HG03060 (cell line): ENCODE measurements around the gene HACD3.
"Not testable (repeated sequence)": the region's sequence is repeated elsewhere in the genome, so short reads cannot be mapped to it uniquely, and the experiment has no call there.

Experiments used
- ATAC-seq: cut with Tn5 transposase; IDR thresholded peaks from one replicate; pipeline ENCODE4 v1.9.1; 2021; ENCODE audit warnings: low read depth, moderate number of reproducible peaks; ENCODE audit not compliant: unreplicated experiment

HACD3 gene

DNA sequence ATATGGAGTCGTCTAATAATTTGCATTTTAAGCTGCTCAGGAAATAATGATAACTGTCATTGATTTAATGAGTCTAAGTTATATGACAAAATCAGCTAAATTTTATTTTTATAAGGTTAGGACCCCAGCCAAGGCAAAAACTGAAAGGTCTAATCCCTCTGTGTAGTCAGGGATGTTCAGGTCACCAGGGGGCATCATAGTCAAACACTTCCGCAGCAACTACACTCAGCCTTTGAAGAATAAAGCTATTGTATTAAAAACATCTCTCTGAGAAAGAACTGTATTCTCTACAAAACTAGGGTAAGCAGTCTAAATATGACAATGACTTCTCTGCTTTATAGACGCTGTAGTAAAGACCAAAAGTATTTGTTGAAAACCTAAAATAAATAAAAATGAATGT lies 65.7 kb downstream of the HACD3 start:
- ATAC-seq = no peak

DNA sequence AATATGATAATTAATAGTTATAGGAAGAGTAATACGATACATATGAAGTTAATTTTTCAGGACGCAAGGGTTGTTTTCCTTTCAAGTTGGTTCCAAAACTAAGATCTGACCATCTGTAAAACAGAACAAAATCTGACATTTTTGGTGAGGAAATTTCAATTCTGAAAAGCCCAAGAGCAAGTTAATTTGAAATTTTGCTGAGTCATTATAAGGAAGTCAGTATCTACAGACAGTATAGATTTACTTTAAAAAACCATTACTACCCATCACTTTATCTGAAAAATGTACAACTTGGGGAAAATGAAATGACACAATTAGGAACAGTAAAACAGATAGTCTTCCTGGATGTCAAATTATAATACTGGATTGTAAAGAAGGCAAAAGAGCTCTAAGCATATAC lies 68.2 kb downstream of the HACD3 start:
- ATAC-seq = no peak

GRCh38 chr15:65599677-65600076 lies 69.4 kb downstream of the HACD3 start:
- no peak for ATAC-seq

DNA sequence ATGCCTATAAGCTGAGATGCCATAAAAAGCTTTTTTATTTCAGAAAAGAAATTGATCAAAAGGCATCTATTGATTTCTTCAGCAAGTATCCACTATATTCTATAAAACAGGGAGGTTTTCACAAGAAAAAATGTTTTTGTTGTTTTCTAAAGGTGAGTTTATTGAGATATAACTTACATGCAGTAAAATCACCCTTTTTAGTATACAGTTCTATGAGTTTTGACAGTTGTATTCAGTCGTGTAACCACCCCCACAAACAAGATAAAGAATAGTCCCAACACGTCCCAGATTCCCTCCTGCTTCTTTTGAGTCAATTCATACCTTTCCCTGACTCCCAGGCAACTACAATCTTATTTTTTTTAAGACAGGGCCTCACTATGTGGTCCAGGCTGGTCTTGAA lies 72.9 kb downstream of the HACD3 start:
- no peak for ATAC-seq

DNA sequence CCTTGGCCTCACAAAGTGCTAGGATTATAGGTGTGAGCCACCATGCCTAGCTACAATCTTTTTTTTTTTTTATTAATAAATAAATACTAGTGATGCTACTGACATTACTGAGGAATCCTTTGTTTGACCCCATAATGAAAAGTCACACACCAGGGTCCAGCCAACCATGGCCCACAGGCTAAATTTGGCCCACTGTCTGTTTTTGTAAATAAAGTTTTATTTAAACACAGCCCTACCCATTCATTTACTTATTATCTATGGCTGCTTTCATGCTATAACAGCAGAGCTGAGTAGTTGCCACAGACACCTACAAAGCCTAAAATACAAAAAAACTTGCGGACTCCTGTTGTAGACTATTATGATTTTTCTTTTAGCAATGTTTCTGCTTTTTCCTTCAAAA lies 73.3 kb downstream of the HACD3 start:
- no peak for ATAC-seq

DNA sequence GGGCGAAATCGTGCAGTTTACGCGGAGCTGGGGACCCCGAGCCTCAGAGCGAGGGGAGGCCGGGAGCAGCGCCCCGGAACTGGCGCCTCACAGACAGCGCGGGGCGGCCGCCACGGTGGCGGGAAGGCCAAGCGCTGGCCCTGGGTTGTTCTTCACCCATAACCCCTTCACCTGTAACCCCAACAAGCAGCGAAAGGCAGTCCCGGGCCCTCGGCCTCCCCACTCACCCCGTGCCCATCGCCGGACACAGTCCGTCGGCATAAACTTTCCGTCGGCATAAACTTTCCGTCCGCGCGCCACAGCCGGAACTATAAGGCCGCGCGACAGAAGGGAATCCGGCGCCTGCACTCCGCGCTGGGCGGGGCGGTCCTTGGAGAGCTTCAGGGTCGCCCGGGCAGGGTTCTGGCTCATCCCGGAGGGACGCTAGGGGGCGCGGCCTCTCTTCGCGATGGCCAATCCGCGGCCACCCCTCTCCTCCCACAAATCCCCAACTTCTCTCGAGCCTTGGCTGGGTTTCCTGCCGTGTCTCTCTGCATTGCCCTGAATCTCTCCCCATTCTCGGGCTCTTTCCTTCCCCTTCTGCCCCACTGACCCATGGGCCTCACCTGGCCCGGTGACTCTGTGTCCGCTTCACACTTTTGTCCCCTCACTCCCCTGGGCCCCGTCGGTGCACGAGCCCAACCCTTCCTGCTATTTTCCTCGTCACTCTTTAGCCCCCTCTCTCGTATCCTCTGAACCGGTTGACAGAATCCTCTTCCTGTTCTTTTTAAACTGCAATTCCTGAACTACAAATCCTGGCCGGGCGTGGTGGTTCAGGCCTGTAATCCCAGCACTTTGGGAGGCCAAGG lies 80.8 kb downstream of the HACD3 start, which contains the start of gene INTS14:
INTS14 (minus strand) TSS at position 261 of the 848 bp plus-strand sequence. CDS start 3,751 bp downstream, outside the sequence.
- peak; percentile 75 for ATAC-seq

DNA sequence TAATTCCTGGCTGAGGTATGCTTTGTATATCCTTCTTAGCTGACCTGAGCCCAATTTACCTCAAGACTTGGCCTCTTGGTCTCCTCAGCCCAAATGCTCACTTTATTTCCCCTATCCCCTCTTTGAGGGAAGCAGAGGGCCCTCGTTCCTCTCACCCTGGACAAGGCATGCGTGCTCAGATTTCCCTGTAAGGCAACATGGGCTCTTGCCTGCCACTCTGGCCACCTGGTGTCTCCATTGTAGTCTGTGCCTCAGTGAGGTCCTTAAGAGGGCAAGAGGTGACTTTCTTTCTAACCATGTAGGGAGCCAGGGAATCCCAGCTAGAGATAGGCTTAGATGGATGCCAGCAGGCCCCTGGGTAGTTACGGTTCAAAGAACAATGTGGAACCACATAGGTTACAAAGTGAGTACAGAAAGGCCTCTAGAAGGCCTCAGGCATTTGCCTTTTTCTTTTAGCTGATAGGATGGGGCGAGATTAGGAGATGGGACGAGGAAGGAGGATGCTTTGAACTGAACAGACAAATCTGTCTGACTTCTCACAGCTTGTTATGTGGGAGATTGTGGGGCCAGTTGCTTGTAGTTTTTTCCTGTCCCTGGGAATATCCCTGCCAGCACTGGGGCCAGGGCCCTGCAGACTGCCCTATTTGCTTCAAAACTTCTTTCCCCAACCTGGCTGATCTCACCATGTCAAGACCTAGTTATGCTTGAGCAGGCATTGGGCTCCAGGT lies 81.8 kb downstream of the HACD3 start:
- ATAC-seq = no peak

DNA sequence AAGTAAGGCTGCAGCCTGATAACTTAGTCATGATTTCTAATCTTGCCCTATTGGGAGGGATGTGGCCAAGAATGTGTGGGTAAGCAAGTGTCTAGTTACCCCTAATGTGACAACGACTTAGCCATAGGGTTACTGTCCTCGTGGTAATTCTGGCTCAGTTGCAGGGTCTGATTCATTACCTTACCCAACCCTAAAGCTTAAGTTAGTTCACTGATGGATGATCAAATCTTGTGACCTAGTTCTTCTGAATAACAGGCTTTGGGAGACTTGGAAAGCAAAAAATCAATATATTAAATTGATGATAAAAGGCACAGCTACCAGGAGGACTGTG lies 82.3 kb downstream of the HACD3 start:
- no peak for ATAC-seq

- no peak for ATAC-seq
Measured at GRCh38 chr15:65612949-65613744, 82.9 kb downstream of the HACD3 start.

DNA sequence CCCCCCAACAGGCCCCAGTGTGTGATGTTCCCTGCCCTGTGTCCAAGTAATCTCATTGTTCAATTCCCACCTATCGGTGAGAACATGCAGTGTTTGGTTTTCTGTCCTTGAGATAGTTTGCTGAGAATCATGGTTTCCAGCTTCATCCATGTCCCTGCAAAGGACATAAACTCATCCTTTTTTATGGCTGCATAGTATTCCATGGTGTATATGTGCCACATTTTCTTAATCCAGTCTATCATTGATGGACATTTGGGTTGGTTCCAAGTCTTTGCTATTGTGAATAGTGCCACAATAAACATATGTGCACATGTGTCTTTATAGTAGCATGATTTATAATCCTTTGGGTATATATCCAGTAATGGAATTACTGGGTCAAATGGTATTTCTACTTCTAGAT lies 85.6 kb downstream of the HACD3 start:
- not testable (repeated sequence) for ATAC-seq

DNA sequence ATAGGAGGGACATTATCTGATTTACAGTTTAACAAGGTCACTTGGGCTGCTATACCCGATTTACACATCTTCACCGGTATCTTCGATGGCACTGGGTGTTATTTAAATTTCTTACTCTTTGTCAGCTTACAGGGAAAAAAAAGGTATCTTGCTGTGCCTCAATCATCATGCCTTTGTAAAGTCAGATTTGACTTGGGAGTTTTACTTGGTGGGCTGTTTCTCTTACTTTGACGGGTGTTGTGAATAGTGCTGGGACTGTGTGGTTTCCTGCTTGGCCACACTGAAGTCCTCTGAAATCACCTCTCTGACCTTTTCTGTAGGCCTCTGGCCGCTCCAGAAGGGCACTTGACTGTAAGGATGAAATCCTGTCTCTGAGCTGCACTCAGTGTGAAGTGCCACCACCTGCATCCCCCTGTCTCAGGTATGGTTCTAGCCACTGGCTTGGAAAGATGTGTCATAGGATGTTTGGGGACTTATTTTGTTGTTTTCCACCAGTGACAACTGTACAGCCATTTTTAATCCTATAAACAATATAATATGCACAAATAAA lies 88.4 kb downstream of the HACD3 start:
- no peak for ATAC-seq

GRCh38 chr15:65619626-65620290 lies 89.5 kb downstream of the HACD3 start:
- ATAC-seq = no peak

GRCh38 chr15:65620833-65621232 lies 90.6 kb downstream of the HACD3 start:
- ATAC-seq = no peak

DNA sequence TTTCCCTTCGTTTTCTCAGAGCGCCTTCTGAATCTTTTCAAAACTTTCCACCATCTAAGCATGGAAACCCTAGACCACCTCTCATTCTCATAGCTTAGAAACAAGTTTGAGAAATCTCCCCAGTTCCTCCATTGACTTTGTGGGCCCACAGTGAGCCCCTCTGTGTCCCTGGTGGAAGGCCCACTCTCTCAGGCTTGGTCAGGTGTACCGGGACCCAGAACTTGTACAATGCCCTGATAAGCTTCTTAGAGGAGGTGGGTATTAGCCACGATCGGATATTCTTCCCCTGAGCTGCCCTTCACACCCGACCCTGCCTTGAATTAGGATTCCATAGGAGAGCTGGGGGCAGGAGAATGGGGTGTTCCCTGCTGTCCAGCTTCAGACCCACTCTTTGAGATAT lies 91.4 kb downstream of the HACD3 start, which contains the start of gene SLC24A1:
SLC24A1 (plus strand) TSS at position 301 of the 400 bp plus-strand sequence. CDS start 2,143 bp downstream, outside the sequence.
- no peak for ATAC-seq

DNA sequence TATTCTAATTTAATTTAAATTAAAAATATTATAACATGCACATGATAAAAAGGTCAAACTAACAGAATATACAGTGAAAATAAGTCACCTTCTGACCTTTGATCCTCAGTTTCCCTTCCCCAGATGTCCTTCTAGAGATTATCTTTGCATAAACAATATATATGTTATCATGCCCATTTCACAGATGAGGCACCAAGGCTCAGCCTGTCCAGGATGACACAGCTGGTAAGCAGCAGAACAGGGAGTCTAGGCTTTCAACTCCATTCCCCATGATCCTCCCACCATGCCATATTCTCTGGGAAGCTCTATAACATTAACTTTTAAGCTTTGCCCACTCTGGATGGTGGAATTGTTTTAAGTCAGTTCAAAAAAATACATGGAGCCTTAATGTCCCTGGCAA lies 92.8 kb downstream of the HACD3 start:
- ATAC-seq = no peak

DNA sequence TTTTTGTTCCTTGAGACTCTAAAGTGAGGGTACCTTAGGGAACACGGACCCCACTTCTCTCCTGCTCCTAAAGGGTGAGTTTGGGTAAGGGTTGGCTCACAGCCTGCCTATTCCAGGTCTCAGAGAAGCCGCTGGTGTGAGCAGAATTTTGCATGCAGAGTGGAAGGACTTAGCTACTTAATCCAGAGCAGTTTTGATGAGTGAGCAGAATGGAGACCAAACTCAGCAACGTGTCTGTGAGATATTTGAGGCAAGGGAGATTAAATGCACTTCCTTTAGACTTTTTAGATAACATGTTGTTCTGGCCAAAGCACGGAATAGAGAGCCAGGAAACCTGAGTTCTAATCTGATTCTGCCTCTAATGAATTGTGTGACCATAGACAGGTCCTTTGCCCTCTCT lies 96.6 kb downstream of the HACD3 start:
- no peak for ATAC-seq
